ENCODE data around the gene MEA1. TPM values are rescaled to one million over a fixed set of nuclear protein-coding genes. Genes with fewer than 3 reads are reported as not detected.

The MEA1 gene
- total RNA-seq, 4 donors from 2014 or later, result 25.0 to 33.5 (median 25.9) TPM

GRCh38 chr6:43032326-43032725, 18.6 kb upstream of the MEA1 start:
- in situ Hi-C loops (cut with MboI; ENCODE audit: low sequenced_read_pairs in 4 of 4) (no loop called here), intact Hi-C loops (cut with DNase I; ENCODE audit: low total_unique reads) (no loop called here)
- ATAC-seq (no peak), DNase-seq (no peak)
- Histone ChIP-seq H3K4me3 (no peak overlapping the region), H3K27me3 (no peaks in the 10 kb centered on the region), H3K27ac (peak overlapping the region in 1 of 4 donors; percentile 48), H3K4me1 (peaks cover 25 to 28% of the 10 kb centered on the region in 2 donors), H3K36me3 (peaks cover 0 to 47% of the 10 kb centered on the region in 2 donors), H3K9me3 (no peaks in the 10 kb centered on the region)
- no peak for TF ChIP-seq POLR2A (IDR thresholded peaks at IDR 0.05)
- TF ChIP-seq, protein P1, sequence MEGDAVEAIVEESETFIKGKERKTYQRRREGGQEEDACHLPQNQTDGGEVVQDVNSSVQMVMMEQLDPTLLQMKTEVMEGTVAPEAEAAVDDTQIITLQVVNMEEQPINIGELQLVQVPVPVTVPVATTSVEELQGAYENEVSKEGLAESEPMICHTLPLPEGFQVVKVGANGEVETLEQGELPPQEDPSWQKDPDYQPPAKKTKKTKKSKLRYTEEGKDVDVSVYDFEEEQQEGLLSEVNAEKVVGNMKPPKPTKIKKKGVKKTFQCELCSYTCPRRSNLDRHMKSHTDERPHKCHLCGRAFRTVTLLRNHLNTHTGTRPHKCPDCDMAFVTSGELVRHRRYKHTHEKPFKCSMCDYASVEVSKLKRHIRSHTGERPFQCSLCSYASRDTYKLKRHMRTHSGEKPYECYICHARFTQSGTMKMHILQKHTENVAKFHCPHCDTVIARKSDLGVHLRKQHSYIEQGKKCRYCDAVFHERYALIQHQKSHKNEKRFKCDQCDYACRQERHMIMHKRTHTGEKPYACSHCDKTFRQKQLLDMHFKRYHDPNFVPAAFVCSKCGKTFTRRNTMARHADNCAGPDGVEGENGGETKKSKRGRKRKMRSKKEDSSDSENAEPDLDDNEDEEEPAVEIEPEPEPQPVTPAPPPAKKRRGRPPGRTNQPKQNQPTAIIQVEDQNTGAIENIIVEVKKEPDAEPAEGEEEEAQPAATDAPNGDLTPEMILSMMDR (IDR thresholded peaks at IDR 0.05 in 4 of 5, conservative IDR thresholded peaks at IDR 0.05 in 1 of 5), result no peak

GRCh38 chr6:43029120-43029519, 15.4 kb upstream of the MEA1 start:
- TF ChIP-seq, protein P1 (IDR thresholded peaks at IDR 0.05 in 4 of 5, conservative IDR thresholded peaks at IDR 0.05 in 1 of 5), result no peak
- TF ChIP-seq POLR2A (IDR thresholded peaks at IDR 0.05), result no peak
- no peaks in the 10 kb centered on the region for H3K9me3 ChIP-seq
- no peaks in the 10 kb centered on the region for H3K27me3 ChIP-seq
- ATAC-seq (peak in 1 of 2 donors; percentile 61), DNase-seq (peak in 1 of 2 donors; percentile 47)
- H3K4me1 ChIP-seq, result peaks cover 26 to 34% of the 10 kb centered on the region in 2 donors
- in situ Hi-C loops (cut with MboI; ENCODE audit: low sequenced_read_pairs in 4 of 4) (no loop called here), intact Hi-C loops (cut with DNase I; ENCODE audit: low total_unique reads) (no loop called here)
- H3K4me3 ChIP-seq, result no peak overlapping the region
- H3K27ac ChIP-seq, result peak overlapping the region in 3 of 4 donors; percentile 1 to 84 (median 10)
- H3K36me3 ChIP-seq, result peaks cover 0 to 65% of the 10 kb centered on the region in 2 donors

GRCh38 chr6:43026365-43026764, 12.6 kb upstream of the MEA1 start:
- Histone ChIP-seq H3K27ac (peak overlapping the region; percentile 64 to 84 (median 76)), H3K27me3 (no peaks in the 10 kb centered on the region), H3K9me3 (no peaks in the 10 kb centered on the region), H3K4me1 (peaks cover 46 to 47% of the 10 kb centered on the region in 2 donors), H3K4me3 (no peak overlapping the region), H3K36me3 (peaks cover 0 to 57% of the 10 kb centered on the region in 2 donors)
- peak; percentile 65 to 72 for ATAC-seq
- peak in 1 of 2 donors; percentile 81 for DNase-seq
- intact Hi-C loops (cut with DNase I; ENCODE audit: low total_unique reads), result no loop called here
- TF ChIP-seq, protein P1 (IDR thresholded peaks at IDR 0.05 in 4 of 5, conservative IDR thresholded peaks at IDR 0.05 in 1 of 5), result no peak
- TF ChIP-seq POLR2A (IDR thresholded peaks at IDR 0.05), result no peak
- in situ Hi-C loops (cut with MboI; ENCODE audit: low sequenced_read_pairs in 4 of 4), result no loop called here

DNA sequence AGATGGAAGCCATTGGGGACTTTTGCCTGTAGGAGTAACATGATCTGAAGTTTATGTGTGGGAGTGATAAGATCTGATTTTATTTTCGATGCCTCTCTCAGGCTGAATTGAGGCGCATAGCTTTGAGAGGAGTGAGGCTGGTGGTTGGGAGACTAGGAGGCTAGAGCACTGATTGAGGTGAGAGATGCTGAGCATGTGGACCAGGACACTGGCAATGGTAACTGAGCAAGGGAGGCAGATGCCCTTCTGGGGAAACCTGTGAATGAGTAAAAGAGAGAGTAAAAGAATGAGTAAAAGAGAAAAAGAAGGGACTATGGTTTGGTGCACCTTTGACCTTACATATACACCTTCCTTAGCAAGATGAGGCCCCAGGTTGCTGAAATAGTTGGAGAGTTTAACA, 10.7 kb upstream of the MEA1 start:
- in situ Hi-C loops (cut with MboI; ENCODE audit: low sequenced_read_pairs in 4 of 4), result no loop called here
- DNase-seq, result no peak

More for the DNA sequence above, 10.7 kb upstream of the MEA1 start:
- TF ChIP-seq, protein P1 (IDR thresholded peaks at IDR 0.05 in 4 of 5, conservative IDR thresholded peaks at IDR 0.05 in 1 of 5), result no peak
- no peak for TF ChIP-seq POLR2A (IDR thresholded peaks at IDR 0.05)
- Histone ChIP-seq H3K27ac (peak overlapping the region in 3 of 4 donors; percentile 24 to 84 (median 76)), H3K27me3 (no peaks in the 10 kb centered on the region), H3K4me1 (peaks cover 64 to 65% of the 10 kb centered on the region in 2 donors), H3K9me3 (no peaks in the 10 kb centered on the region), H3K36me3 (peaks cover 0 to 48% of the 10 kb centered on the region in 2 donors), H3K4me3 (no peak overlapping the region)
- ATAC-seq, result no peak
- intact Hi-C loops (cut with DNase I; ENCODE audit: low total_unique reads), result no loop called here
